Heart right ventricle (tissue), 16 donors: ENCODE results near the gene FOXK2. TPM values are rescaled to one million over a fixed set of nuclear protein-coding genes. Genes with fewer than 3 reads are reported as not detected.

Experiments
- ATAC-seq, 8 donors: fragments of 200-7000 bp; cut with Tn5 transposase; one replicate each; pipeline ENCODE4 v1.9.1; 2020; ENCODE audit warnings: mild to moderate bottlenecking in 8 of 8, moderate library complexity in 8 of 8, moderate number of reproducible peaks in 1 of 8
- DNase-seq, 2 donors: peaks; one replicate each; pipeline ENCODE4 v3.0.0-alpha.2; 2020
- H3K27ac ChIP-seq, 10 donors: fragments of 200-600 bp; sonication (generic) in 2 of 10; one replicate each; pipeline versions ENCODE4 v1.5.0 to v1.8.0; 2020 to 2022; ENCODE audit warnings: mild to moderate bottlenecking in 3 of 10
- H3K27me3 ChIP-seq, 7 donors: fragments of 200-600 bp; one replicate each; pipeline ENCODE4 v1.8.0; 2021 to 2022; ENCODE audit warnings: mild to moderate bottlenecking in 2 of 7
- H3K36me3 ChIP-seq, 9 donors: fragments of 200-600 bp; sonication (generic) in 1 of 9; one replicate each; pipeline versions ENCODE4 v1.5.0 to v1.8.0; 2020 to 2022; ENCODE audit warnings: mild to moderate bottlenecking in 2 of 9
- H3K4me1 ChIP-seq, 9 donors: fragments of 200-600 bp; sonication (generic) in 1 of 9; one replicate each; pipeline versions ENCODE4 v1.5.0 to v1.8.0; 2020 to 2022; ENCODE audit warnings: mild to moderate bottlenecking in 4 of 9
- H3K4me3 ChIP-seq, 10 donors: fragments of 200-600 bp; sonication (generic) in 2 of 10; one replicate each; pipeline versions ENCODE4 v1.5.0 to v1.8.0; 2020 to 2022; ENCODE audit warnings: mild to moderate bottlenecking in 7 of 10, moderate library complexity in 2 of 10
- H3K9me3 ChIP-seq, 11 donors: fragments of 200-600 bp in 10 of 11; sonication (generic) in 2 of 11; one replicate each; pipeline versions ENCODE4 v1.5.0 to v1.8.0; 2013 to 2022; ENCODE audit warnings: mild to moderate bottlenecking in 2 of 11, control low read depth in 1 of 11, moderate library complexity in 1 of 11
- CTCF ChIP-seq, 9 donors: fragments of 200-600 bp; sonication (generic) in 2 of 9; IDR thresholded peaks; one replicate each; pipeline versions ENCODE4 v1.5.0 to v1.8.0; 2021 to 2022; ENCODE audit warnings: antibody characterized with exemption in 9 of 9, mild to moderate bottlenecking in 5 of 9, moderate library complexity in 1 of 9
- WGBS, 2 donors: extraction: QIAGEN DNeasy Blood & Tissue Kit; methylation state at CpG; one replicate each; pipeline ENCODE4 v1.1.7; 2013; ENCODE audit warnings: inconsistent platforms in 1 of 2; 5-methylcytosine and 5-hydroxymethylcytosine counted together
- intact Hi-C, 10 donors: fragments of 100-400 bp; cut with DNase I; formaldehyde crosslinking; loops; one replicate each; pipeline versions ENCODE4 v1.11.1 to v1.14.2; 2022
- polyA plus RNA-seq, 2 donors: library from polyadenylated mRNA; stranded (reverse); fragments of 200-250 nt; gene quantifications; one replicate each; pipeline ENCODE4 v1.2.3, GENCODE V29; 2013
- total RNA-seq, 10 donors: library from RNA; stranded (reverse); fragmentation: NEBNext Ultra II Directional in 3 of 10; extraction: Animal tissue kit (Norgen Biotek cat#: 25700) in 3 of 10; gene quantifications; one replicate each; pipeline versions ENCODE4 v1.2.1 to v1.2.4, GENCODE V29; 2021 to 2023
- donor health status: Arrhythmogenic right ventricular cardiomyopathy.
- donor health status: ischemic (EF 13 %, LVEDD 7.1; RV severe dilation, severe dysfunction).
- donor health status: healthy with polysubstance abuse.
- donor health status: DM: no; HTN: yes; CAD: no.
- donor health status: DM: no; HTN: no; CAD: no.
- donor health status: ischemic (EF 25% LVEDD 6.9; RV normal size, moderate dysfunction).
- donor health status: ischemic (EF 25% LVEDD 5.7; RV mildly dilated, moderate dysfunction).
- donor health status: healthy.
- donor health status: DM: yes; HTN: yes; CAD: no.
- donor health status: Ischemic cardiomyopathy.
- donor health status: ischemic (EF 35%, LVEDD 5.7; RV mildly dilated, moderate dysfunction).
- donor health status: nonischemic (EF 11% LVEDD 7.7; RV severe dilation, severe dysfunction).
- donor health status: DM: yes; HTN: yes; CAD: no.
- donor health status: PGD.
- donor health status: ischemic (EF 29% LVEDD 5.4; RV normal size, mild dysfunction).
- donor health status: nonischemic (EF 23%, LVEDD 6.1; RV moderate dilation, normal function).

Gene FOXK2
- total and polyA plus RNA-seq, 12 donors: 16.5 to 66.6 (median 30.6) TPM

DNA sequence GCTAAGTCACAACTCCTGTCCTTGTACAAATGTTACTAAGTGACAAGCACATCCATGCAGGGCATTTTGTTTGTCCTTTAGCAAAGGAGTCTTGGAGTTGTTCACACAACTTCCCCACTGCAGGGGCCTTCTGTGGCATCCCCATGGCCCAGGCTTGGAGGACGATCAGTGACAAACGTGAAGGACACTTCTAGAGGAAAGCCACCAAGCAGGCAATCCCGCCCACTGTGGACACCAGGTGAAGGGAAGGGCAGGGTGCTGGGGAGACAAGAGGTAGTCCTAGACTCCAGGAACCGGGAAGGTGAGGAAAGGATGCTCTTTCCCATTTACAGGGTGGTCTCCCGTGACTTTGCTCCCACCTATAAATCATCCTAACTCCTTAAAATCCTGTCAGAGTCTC lies 124.6 kb downstream of the FOXK2 start:
- no peaks in the 10 kb centered on the region for H3K9me3 ChIP-seq
- TF ChIP-seq CTCF (IDR thresholded peaks at IDR 0.05): no peak
- no peak overlapping the region for H3K4me3 ChIP-seq
- peaks cover 2 to 46% (median 23%) of the 10 kb centered on the region in 9 donors for H3K4me1 ChIP-seq
- DNase-seq: no peak
- intact Hi-C loops: loop anchor here in 1 of 10 donors (5.0 kb wide), 1 partner anchor 47 kb away; no protein-coding TSS in a partner anchor
- no peak for ATAC-seq
- H3K27ac ChIP-seq: no peak overlapping the region
- 78 to 83% methylated on average over 5 of the region's 5 CpGs for WGBS, 2 donors
- no peaks in the 10 kb centered on the region for H3K27me3 ChIP-seq
- H3K36me3 ChIP-seq: peaks cover 0 to 57% (median 30%) of the 10 kb centered on the region in 9 donors

DNA sequence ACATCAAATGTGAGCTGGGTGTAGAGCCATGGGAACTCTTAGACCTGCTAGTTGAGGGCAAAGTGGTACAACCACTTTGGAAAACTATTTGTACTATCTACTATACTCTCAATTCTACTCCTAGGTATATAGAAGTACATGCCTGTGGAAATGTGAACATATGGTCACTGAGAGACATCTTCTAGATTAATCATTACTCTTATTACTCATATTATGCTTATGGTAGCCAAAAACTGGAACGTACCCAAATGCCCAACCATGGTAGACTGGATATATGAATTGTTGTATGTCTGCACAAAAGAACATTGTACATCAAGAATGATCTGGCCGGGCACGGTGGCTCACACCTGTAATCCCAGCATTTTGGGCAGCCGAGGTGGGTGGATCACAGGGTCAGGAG lies 126.0 kb downstream of the FOXK2 start:
- TF ChIP-seq CTCF (IDR thresholded peaks at IDR 0.05): no peak
- H3K4me3 ChIP-seq: no peak overlapping the region
- DNase-seq: no peak
- no peaks in the 10 kb centered on the region for H3K9me3 ChIP-seq
- intact Hi-C loops: loop anchor here in 3 of 10 donors (5.0 kb wide), 3 partner anchors 43 to 87 kb away; partner anchors contain the start of gene FN3KRP (in 1 of the 3)
- H3K27me3 ChIP-seq: no peaks in the 10 kb centered on the region
- H3K27ac ChIP-seq: no peak overlapping the region
- H3K36me3 ChIP-seq: peaks cover 0 to 46% (median 29%) of the 10 kb centered on the region in 9 donors
- 96% methylated on average over 4 of the region's 4 CpGs for WGBS, 2 donors
- ATAC-seq: no peak
- peaks cover 2 to 39% (median 23%) of the 10 kb centered on the region in 9 donors for H3K4me1 ChIP-seq

DNA sequence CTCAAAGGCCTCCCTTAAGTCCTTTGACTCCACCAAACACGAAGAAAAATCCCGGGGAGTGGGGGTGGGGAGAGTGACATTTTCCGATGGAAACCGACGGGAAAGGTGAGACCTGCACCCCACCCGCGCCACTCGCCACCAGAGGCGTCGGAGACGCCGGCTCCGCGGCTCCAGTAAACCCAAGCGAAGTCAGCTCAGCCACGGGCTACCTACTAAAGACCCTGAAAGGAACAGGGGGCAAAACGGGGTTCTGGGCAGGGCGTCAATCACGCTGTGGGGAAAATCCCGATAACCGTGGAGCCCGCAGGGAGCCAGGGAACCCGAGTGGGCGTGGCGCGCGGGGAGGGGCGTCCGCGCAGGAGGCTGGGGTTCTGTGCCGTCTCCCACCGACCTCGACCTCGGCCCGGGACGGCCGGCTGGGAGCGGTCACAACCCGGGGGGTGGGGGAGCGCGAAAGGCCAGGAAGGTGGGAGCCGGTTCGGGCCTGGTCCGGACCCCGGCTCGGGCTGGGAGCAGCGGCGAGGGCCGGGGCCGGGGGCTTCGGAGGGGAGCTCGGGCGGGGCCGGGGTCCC lies 128.1 kb downstream of the FOXK2 start:
- intact Hi-C loops: loop anchor here in 3 of 10 donors (5.0 kb wide), 3 partner anchors 45 to 85 kb away; partner anchors contain the start of gene FN3KRP (in 1 of the 3)
- DNase-seq: peak; percentile 41 to 50
- Histone ChIP-seq H3K9me3 (no peaks in the 10 kb centered on the region), H3K27me3 (no peaks in the 10 kb centered on the region), H3K4me1 (peaks cover 2 to 37% (median 23%) of the 10 kb centered on the region in 9 donors), H3K36me3 (peaks cover 0 to 24% (median 18%) of the 10 kb centered on the region in 9 donors), H3K27ac (peak overlapping the region; percentile 91 to 99 (median 98)), H3K4me3 (peak overlapping the region; percentile 77 to 100 (median 99))
- no peak for TF ChIP-seq CTCF (IDR thresholded peaks at IDR 0.05)
- WGBS, 2 donors: 1% methylated on average over 48 to 54 of the region's 54 CpGs
- ATAC-seq: peak; percentile 1 to 54 (median 28)

GRCh38 chr17:82648165-82648668 lies 128.7 kb downstream of the FOXK2 start, which contains the start of gene WDR45B:
WDR45B (minus strand) TSS chr17:82648444; CDS start chr17:82648340, 104 bp downstream.
- Histone ChIP-seq H3K4me3 (peak within 1 kb of the TSS; percentile 77 to 100 (median 99)), H3K9me3 (no peaks in the 10 kb centered on the region), H3K4me1 (peaks cover 2 to 37% (median 23%) of the 10 kb centered on the region in 9 donors), H3K27me3 (no peaks in the 10 kb centered on the region), H3K36me3 (peaks cover 0 to 19% (median 13%) of the 10 kb centered on the region in 9 donors), H3K27ac (peak within 1 kb of the TSS; percentile 91 to 99 (median 98))
- 1% methylated on average over 57 to 59 of the region's 67 CpGs for WGBS, 2 donors
- DNase-seq: peak; percentile 95 to 96
- intact Hi-C loops: loop anchor here in 3 of 10 donors (5.0 kb wide), 3 partner anchors 46 to 84 kb away; partner anchors contain the start of gene FN3KRP (in 1 of the 3)
- peak; percentile 95 to 98 (median 98) for ATAC-seq
- no peak for TF ChIP-seq CTCF (IDR thresholded peaks at IDR 0.05)
